ENCODE measurements around the gene PIGN.
"Not testable (repeated sequence)": the region's sequence is repeated elsewhere in the genome, so short reads cannot be mapped to it uniquely, and the experiment has no call there.

Gene PIGN

DNA sequence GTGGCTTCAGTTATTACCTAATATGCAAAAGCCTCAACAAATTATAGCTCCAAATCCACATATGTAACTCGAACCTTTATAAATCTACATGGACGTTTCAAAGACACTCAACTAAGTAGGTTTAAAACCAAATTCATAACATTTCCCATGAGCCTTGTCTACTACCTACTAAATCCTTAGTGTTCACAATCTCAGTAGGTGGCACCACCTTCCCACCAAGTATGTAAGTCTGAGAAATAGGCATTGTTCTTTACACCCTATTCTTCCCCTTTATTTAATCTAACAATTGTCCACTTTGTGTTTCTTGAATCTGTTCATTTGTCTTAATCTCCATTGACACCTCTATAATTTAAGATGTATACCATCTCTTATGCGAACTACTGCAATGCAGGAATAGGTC, 4.6 kb downstream of the PIGN start:
- DNase-seq (ENCODE audit: low spot score) = no peak

DNA sequence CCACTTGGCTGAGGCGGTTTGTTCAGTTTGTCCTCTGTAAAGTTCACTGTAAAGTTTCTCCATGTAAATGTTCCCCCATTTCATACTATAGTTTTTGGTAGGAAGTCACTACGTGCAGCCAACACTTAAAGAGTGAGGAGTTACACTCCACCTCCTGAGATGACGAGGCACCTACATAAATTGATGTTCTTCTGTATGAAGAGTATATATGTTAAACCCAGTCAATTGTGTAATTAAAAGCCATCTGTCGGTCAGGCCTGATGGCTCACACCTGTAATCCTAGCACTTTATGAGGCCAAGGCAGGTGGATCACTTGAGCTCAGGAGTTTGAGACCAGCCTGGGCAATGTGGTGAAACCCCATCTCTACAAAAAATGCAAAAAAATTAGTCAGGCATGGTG, 7.6 kb downstream of the PIGN start:
- DNase-seq (ENCODE audit: low spot score) = no peak

- DNase-seq (ENCODE audit: low spot score) = no peak
Measured at GRCh38 chr18:62177271-62177670, 9.6 kb downstream of the PIGN start.

DNA sequence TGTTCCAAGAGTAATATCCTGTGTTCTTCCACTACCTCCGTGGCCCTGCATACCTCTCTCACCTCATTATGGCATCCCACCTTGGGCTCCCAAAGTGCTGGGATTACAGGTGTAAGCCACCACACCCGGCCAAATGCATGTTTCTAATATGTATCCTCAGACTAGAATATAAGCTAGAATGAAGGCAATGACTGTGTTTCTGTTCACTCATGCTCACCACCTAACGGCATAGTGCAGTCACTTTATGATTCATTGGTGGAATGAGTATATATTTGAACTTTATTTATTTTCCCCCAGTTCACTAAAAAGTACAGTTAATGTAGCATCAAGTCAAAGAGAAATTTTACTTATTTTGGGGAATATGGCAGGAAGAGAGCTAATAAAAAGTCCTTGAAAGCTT, 11.3 kb downstream of the PIGN start:
- DNase-seq (ENCODE audit: low spot score) = no peak

DNA sequence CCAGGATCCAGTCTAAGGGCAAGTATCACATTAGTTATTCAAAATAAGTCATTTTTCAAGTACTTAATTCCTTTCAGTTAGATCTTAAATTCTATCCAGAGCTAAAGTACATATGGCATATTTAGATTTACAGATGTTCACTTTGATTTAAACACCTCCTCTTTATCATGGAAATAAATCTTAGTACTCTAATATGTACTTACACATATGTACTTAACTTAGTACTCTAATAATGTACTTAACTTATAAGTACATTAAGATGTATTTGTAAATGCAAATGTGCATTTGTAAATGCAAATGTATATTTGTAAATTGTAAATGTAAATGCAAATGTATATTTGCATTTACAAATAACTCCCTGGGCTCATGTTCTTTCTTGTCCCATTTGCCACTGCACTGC, 14.6 kb downstream of the PIGN start:
- DNase-seq (ENCODE audit: low spot score) = no peak

DNA sequence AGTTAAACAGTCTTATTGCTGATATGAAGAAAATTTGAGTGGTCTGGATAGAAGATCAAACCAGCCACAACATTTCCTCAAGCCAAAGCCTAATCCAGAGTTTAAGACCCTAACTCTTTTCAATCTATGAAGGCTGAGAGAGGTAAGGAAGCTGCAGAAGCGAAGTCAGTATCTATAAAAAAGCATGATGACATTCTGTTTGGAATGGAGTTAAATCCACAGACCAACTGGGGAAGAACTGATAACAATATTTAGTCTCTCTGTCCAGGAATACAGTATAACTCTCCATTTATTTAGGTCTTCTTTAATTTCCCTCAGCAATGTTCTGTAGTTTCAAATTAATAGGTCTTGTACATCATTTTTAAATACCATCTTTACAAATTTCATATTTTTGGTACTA, 16.0 kb downstream of the PIGN start:
- DNase-seq (ENCODE audit: low spot score) = no peak

- DNase-seq (ENCODE audit: low spot score) = not testable (repeated sequence)
Measured at GRCh38 chr18:62166524-62166923, 20.3 kb downstream of the PIGN start.

DNA sequence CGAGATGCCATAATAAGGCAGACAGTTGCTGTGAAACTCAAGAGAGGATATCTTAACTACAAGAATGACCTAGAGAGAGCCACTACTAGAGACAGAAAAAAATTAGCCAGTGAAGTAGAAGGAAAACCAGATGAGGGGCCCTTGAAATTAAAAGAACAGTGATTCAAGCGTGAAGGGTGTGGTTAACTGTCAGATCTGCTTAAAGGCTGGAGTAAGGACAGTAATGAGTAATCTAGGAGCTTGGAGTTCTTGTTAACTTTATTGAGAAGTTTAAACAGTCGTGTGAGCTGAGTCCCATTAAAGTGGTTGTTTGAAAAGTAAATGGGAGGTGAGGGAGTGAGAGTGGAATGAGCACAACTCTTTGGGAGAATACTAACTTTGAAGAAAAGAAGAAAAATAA, 21.3 kb downstream of the PIGN start:
- DNase-seq (ENCODE audit: low spot score) = no peak

DNA sequence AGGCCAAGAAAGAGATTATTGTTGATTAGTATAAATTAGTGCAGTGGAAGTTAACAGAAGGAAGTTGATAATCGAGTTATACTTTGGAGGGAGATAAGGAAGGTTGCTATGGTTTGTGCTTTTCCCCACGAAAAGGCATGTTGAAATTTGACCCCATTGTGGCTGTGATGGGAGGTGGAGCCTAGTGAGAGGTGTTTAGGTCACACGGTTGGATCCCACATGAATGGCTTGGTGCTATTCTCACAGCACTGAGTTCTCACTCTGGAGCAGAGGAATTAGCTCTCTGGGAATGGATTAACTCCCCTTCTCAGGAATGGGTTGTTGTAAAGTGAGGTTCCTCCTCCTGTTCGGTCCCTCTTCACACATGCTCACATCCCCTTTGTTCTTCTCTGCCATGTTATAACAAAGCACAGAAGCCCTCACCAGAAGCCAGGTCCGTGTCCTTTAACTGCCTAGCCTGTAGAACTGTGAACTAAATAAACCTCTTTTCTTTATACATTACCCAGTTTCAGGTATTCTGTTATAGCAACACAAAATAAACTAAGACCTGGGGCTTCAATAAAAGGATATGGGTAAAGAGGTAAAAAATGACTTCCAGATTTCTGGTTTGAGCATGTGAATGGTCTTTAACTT, 21.9 kb downstream of the PIGN start:
- DNase-seq (ENCODE audit: low spot score) = no peak

- no peak for DNase-seq (ENCODE audit: low spot score)
Measured at GRCh38 chr18:62164310-62164709, 22.5 kb downstream of the PIGN start.

DNA sequence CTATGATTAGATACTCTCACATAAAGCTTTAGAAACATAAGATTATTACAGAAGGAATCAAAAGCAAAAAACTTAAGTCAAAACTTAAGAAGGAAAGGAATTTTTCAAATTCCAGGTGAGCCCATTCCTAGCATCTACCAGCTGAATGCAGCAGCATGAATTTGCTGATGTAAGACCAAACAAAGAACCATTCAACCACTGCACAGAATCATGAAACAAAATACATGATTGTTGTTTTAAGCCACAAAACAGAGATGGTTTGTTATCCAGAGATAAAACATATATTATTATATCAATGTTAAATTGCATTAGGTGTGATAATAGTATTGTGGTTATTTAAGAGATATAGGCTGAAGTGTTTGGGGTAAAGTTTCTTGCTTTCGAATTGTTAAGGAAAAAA, 29.0 kb downstream of the PIGN start:
- DNase-seq (ENCODE audit: low spot score) = peak; percentile 63

GRCh38 chr18:62152844-62153243, 34.0 kb downstream of the PIGN start:
- DNase-seq (ENCODE audit: low spot score) = no peak

DNA sequence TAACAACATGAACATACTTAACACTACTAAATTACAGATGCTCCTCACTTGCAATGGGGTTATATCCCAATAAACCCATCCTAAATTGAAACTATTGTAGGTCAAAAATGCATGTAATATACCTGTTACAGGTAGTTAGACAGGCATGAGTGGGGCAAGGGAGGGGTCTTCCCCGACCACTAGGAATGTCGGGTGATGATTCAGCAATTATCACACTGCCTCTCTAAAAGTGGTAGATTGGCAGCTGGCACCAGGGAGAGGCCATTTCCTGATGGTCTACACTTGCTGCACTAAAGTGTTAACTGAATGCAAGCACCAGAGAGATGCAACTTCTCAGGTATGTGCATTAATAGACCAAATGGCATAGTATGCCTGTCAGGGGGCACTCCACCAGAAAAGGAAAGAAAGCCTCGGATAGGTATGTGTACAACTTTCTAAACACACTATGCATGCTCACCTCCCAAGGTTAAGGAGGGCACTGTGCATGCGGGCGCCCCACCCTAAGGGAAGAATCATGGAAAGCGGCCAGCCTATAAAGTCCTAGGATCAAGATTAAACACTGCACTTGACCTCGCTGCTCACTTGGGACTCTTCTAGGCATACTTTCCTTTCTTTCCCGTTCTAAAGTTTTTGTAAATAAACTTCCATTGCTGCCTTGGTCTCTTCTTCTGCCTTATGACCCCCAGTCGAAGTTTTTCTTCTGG, 35.6 kb downstream of the PIGN start:
- no peak for DNase-seq (ENCODE audit: low spot score)

DNA sequence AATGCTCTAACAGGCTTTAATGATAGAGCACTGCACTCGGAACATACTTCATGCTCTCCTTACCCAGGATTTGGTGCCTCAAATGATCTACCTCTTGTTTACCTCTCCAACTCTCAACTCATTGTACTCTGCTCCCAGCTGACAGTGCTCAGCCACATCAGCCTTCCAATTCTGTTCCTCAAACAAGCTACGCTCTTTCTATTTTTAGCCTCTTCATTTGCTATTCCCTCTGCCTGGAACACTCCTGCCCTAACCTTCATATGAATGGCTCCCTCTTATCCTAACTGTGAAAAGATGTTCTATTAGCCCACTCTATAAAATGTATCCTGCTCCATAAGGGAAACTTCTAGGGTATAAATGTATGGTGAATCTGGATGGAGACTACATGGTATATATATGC, 42.5 kb downstream of the PIGN start:
- no peak for DNase-seq (ENCODE audit: low spot score)

GRCh38 chr18:62140259-62140658, 46.6 kb downstream of the PIGN start:
- DNase-seq (ENCODE audit: low spot score) = no peak

GRCh38 chr18:62138461-62139235, 48.2 kb downstream of the PIGN start:
- no peak for DNase-seq (ENCODE audit: low spot score)

DNA sequence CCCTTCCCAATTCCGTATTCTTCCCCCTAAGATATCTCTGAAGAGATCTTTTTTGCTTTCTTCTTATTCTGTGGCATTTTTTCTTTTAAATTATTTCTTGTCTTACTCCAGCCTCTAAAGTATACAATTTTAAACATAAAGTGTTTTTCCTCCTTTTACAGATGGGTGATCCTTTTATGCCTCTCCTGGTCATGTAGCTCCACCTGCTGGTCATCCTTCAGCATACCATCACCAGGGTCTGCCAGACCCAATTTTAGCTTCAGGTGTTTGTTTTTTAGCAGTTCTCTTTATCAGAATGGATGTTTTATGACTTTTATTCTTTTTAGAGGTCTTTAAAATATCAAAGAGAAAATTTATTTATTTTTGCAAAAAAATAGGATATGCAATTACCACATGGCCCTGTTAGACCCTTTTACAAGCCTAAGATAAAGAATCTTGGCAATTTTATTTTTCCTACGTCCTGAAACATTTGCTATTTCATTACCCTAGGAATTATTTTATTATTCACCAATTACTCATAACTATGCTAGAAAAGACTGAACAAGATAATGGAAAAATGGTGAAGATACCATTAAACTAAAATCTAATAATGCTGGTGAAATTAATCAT, 55.5 kb downstream of the PIGN start:
- DNase-seq (ENCODE audit: low spot score) = peak; percentile 43

DNA sequence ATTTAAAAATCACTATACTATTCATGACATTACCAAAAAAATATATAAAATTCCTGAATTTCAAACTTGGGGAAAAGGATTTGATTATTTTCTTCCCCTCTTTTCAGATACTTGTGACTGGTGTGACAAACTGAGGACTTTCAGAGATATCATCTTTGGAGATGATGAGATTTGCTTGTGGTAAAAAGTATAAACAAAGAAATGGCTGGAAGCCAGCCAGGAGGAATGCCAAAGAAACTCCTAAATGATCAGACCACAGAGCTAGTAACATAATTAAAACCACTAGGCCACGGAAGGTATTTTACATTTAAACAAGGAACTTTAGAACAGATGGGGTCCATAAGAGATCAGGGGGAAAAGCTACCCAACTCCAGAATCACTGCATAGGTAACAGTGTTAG, 58.7 kb downstream of the PIGN start:
- no peak for DNase-seq (ENCODE audit: low spot score)

DNA sequence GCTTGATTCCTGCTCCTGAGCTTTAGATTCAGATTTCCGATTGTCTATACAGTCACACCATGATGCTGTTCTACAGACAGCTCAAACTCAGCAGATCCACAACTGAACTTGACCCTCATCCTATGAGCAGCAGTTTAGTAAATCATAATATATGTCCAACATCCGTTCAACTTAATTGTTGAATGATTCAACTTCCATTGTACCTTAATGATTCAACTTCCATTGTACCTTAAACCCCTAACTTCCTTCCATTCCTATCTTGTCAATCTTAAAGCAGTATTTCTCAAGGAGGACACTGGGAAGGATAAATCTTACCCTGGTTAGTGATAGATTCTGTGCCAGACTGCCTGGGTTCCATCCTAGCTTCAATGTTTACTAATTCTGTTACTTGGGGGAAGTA, 60.1 kb downstream of the PIGN start:
- no peak for DNase-seq (ENCODE audit: low spot score)

GRCh38 chr18:62125702-62126101, 61.2 kb downstream of the PIGN start:
- DNase-seq (ENCODE audit: low spot score) = no peak

- DNase-seq (ENCODE audit: low spot score) = no peak
Measured at GRCh38 chr18:62122330-62122729, 64.5 kb downstream of the PIGN start.

DNA sequence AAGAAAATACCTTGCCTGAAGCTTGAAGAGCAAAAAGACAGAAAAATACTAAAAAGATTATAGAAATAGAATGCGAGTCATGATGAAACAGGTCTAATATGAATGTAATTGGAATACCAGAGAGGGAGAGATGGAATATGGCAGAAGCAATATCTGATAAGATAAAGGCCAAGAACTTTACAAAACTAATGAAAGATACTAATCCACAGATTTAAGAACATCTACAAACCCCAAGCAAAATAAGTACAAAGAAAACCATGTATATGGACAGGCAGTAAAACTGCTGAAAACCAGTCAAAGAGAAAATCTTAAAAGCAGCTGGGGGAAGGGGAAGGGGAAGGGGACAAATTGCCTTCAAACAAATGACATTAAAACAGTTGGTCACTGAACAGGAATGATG, 67.0 kb downstream of the PIGN start:
- DNase-seq (ENCODE audit: low spot score) = no peak

GRCh38 chr18:62118328-62118727, 68.5 kb downstream of the PIGN start:
- no peak for DNase-seq (ENCODE audit: low spot score)
